ENCODE data around the gene EGFLAM.
"Not testable (repeated sequence)": the region's sequence is repeated elsewhere in the genome, so short reads cannot be mapped to it uniquely, and the experiment has no call there.

EGFLAM gene

GRCh38 chr5:38379350-38379937, 121.1 kb downstream of the EGFLAM start:
- DNase-seq: no peak

GRCh38 chr5:38380537-38380936, 122.2 kb downstream of the EGFLAM start:
- no peak for DNase-seq

- no peak for DNase-seq
Observed at GRCh38 chr5:38381361-38381760, 123.0 kb downstream of the EGFLAM start.

GRCh38 chr5:38382898-38383297, 124.5 kb downstream of the EGFLAM start:
- peak in 2 of 5 experiments; percentile 1 to 49 for DNase-seq

GRCh38 chr5:38383701-38384100, 125.3 kb downstream of the EGFLAM start:
- no peak for DNase-seq

- no peak for DNase-seq
Observed at GRCh38 chr5:38384396-38384795, 126.0 kb downstream of the EGFLAM start.

- DNase-seq: no peak
Observed at GRCh38 chr5:38387161-38387560, 128.8 kb downstream of the EGFLAM start.

GRCh38 chr5:38393636-38394035, 135.3 kb downstream of the EGFLAM start:
- DNase-seq: no peak

GRCh38 chr5:38396766-38397165, 138.4 kb downstream of the EGFLAM start:
- no peak for DNase-seq

GRCh38 chr5:38400365-38400764, 142.0 kb downstream of the EGFLAM start:
- no peak for DNase-seq

- DNase-seq: no peak
Observed at GRCh38 chr5:38401145-38401544, 142.8 kb downstream of the EGFLAM start.

GRCh38 chr5:38403406-38403805, 145.0 kb downstream of the EGFLAM start:
- DNase-seq: no peak

- DNase-seq: no peak
Observed at GRCh38 chr5:38403877-38404635, 145.7 kb downstream of the EGFLAM start.

GRCh38 chr5:38404667-38405276, 146.4 kb downstream of the EGFLAM start:
- no peak for DNase-seq

GRCh38 chr5:38408446-38409198, 150.3 kb downstream of the EGFLAM start:
- no peak for DNase-seq

- no peak for DNase-seq
Observed at GRCh38 chr5:38410304-38410990, 152.1 kb downstream of the EGFLAM start.

- DNase-seq: no peak
Observed at GRCh38 chr5:38413696-38414095, 155.3 kb downstream of the EGFLAM start.

- DNase-seq: no peak
Observed at GRCh38 chr5:38414348-38414747, 156.0 kb downstream of the EGFLAM start.

- not testable (repeated sequence) for DNase-seq
Observed at GRCh38 chr5:38415772-38416171, 157.4 kb downstream of the EGFLAM start.

- DNase-seq: no peak
Observed at GRCh38 chr5:38417658-38418017, 159.3 kb downstream of the EGFLAM start.

- DNase-seq: no peak
Observed at GRCh38 chr5:38420246-38420645, 161.9 kb downstream of the EGFLAM start.

- DNase-seq: peak in 1 of 5 experiments; percentile 22
Observed at GRCh38 chr5:38420691-38421390, 162.5 kb downstream of the EGFLAM start.

Data from T-helper 2 cell (primary cell).